ENCODE data around the gene USP31.
"Not testable (repeated sequence)": the region's sequence is repeated elsewhere in the genome, so short reads cannot be mapped to it uniquely, and the experiment has no call there.

USP31 gene

DNA sequence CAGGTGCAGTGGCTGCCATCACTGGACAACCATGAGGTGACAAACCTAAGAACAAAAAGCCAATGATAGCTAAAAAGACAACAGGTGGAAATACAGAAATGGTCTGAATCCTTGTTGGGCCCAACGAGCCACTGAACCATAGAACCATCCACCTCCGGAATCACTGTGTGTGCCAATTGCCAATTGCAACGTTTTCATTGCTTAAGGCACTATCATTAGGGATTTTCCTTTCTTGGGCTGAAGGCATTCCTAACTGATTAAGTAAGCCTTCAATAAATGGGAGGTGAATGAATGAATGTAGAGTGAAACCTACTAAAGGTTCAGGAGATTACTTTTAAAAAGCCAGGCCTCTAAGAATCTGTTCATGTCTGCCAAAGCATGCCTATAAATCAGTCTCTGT lies 3.6 kb downstream of the USP31 start:
- H3K4me1 ChIP-seq, result peaks cover 0 to 55% (median 32%) of the 10 kb centered on the region in 4 donors
- TF ChIP-seq CTCF (IDR thresholded peaks at IDR 0.05), result no peak
- no peaks in the 10 kb centered on the region for H3K9me3 ChIP-seq
- no peak overlapping the region for H3K4me3 ChIP-seq
- intact Hi-C loops (cut with DNase I; ENCODE audit: low total_unique reads), result no loop called here
- no peaks in the 10 kb centered on the region for H3K36me3 ChIP-seq
- DNase-seq, result no peak
- no peak overlapping the region for H3K27ac ChIP-seq
- H3K27me3 ChIP-seq, result no peaks in the 10 kb centered on the region

DNA sequence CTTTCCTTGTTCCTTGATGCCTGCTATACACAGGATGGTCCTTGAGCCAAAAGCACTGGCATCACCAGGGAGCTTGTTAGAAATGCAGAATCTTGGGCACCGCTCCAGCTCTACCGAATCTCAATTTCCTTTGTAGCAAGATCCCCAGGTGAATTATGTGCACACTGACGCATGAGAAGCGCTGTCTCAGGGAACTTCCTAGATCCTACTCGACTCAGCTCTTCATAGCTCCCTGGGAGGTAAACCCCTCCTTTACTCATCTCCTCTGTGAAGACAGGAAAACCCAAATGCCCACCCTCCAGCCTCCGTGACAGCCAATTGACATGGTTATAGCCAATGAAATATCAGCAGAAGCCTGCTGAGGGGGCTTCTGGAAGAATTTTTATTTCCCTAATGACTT lies 4.1 kb downstream of the USP31 start:
- no peaks in the 10 kb centered on the region for H3K36me3 ChIP-seq
- H3K9me3 ChIP-seq, result no peaks in the 10 kb centered on the region
- peaks cover 0 to 55% (median 33%) of the 10 kb centered on the region in 4 donors for H3K4me1 ChIP-seq
- no peak overlapping the region for H3K27ac ChIP-seq
- intact Hi-C loops (cut with DNase I; ENCODE audit: low total_unique reads), result no loop called here
- DNase-seq, result no peak
- no peak overlapping the region for H3K4me3 ChIP-seq
- TF ChIP-seq CTCF (IDR thresholded peaks at IDR 0.05), result no peak
- no peaks in the 10 kb centered on the region for H3K27me3 ChIP-seq

DNA sequence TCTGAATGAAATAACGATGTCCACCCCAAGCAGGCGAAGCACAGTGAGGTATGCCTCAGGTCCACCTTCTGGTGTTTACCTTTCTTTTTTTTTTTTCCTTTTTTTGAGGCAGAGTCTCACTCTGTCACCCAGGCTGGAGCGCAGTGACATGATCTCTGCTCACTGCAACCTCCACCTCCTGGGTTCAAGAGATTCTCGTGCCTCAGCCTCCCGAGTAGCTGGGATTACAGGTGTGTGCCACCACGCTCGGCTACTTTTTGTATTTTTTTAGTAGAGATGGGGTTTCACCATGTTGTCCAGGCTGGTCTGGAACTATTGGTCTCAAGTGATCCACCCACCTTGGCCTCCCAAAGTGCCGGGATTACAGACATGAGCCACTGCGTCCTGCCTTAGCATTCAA lies 4.9 kb downstream of the USP31 start:
- H3K9me3 ChIP-seq; intact Hi-C loops (cut with DNase I; ENCODE audit: low total_unique reads); H3K4me3 ChIP-seq; H3K27ac ChIP-seq; H3K27me3 ChIP-seq; DNase-seq; H3K36me3 ChIP-seq: not testable (repeated sequence)
- peaks cover 0 to 49% (median 31%) of the 10 kb centered on the region in 4 donors for H3K4me1 ChIP-seq

- no peak for TF ChIP-seq CTCF (IDR thresholded peaks at IDR 0.05)
- no peaks in the 10 kb centered on the region for H3K36me3 ChIP-seq
- intact Hi-C loops (cut with DNase I; ENCODE audit: low total_unique reads), result no loop called here
- no peaks in the 10 kb centered on the region for H3K27me3 ChIP-seq
- no peaks in the 10 kb centered on the region for H3K9me3 ChIP-seq
- H3K4me3 ChIP-seq, result no peak overlapping the region
- H3K27ac ChIP-seq, result no peak overlapping the region
- H3K4me1 ChIP-seq, result peaks cover 0 to 48% (median 29%) of the 10 kb centered on the region in 4 donors
- DNase-seq, result no peak
Observed at GRCh38 chr16:23143391-23143790, 5.9 kb downstream of the USP31 start.

DNA sequence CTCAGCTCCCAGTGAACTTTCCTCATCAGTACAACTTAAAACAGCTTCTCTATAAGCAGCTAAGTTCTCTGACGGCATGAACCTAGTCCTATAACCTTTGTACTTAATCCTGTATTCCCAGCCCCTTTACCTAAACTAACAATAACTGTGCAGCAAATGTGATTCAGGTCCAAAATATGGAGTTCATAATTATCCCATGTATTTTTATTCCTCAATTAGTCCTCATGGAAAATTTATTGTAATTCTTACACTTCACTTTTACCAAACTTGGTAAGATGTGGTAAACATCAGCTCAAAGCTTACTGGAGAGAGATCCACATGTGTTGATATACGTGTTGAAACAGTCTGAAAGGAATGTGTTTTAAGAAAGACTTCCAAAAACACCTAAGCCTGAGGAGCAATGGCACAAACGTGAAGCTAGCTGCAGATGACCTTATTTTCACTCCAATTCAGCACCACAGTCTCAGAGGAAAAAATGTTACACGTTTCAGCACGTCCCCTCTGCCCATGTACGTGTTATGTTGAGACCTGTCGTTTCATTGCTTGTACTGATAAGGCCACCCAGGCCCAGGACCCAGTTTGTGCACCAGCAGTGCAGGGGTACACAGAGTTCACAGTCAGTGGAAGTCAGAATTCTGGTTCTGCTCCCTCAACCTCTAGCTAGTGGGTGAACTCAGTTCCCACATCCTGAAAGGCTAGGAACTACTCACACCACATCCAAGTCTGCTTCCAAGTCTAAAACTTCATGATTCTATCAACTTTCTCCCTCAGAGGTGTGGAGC lies 7.1 kb downstream of the USP31 start:
- peaks cover 0 to 35% (median 23%) of the 10 kb centered on the region in 4 donors for H3K4me1 ChIP-seq
- intact Hi-C loops (cut with DNase I; ENCODE audit: low total_unique reads), result no loop called here
- H3K4me3 ChIP-seq, result no peak overlapping the region
- no peak for DNase-seq
- H3K36me3 ChIP-seq, result no peaks in the 10 kb centered on the region
- no peak overlapping the region for H3K27ac ChIP-seq
- no peaks in the 10 kb centered on the region for H3K9me3 ChIP-seq
- no peak for TF ChIP-seq CTCF (IDR thresholded peaks at IDR 0.05)
- H3K27me3 ChIP-seq, result no peaks in the 10 kb centered on the region

DNA sequence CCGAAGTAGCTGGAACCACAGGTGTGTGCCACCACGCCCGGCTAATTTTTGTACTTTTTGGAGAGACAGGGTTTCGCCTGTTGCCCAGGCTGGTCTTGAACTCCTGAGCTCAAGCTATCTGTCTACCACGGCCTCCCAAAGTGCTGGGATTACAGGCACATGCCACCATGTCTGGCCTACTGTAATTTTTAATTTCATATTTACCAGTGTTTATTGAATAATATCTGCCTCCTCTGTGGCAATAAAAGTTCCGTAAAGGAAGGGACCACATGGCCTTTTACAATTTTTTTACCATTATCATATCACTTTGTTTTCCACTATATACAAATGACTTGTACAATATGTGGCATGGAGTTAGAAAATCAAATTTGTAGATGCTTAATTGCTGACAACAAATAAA lies 7.8 kb downstream of the USP31 start:
- TF ChIP-seq CTCF (IDR thresholded peaks at IDR 0.05), result no peak
- H3K4me1 ChIP-seq, result peaks cover 0 to 31% (median 19%) of the 10 kb centered on the region in 4 donors
- H3K36me3 ChIP-seq, result peaks cover 0 to 6% (median 0%) of the 10 kb centered on the region in 3 donors
- H3K27me3 ChIP-seq, result no peaks in the 10 kb centered on the region
- intact Hi-C loops (cut with DNase I; ENCODE audit: low total_unique reads), result no loop called here
- DNase-seq, result no peak
- peaks cover 0 to 4% (median 0%) of the 10 kb centered on the region in 3 donors for H3K9me3 ChIP-seq
- H3K4me3 ChIP-seq, result no peak overlapping the region
- H3K27ac ChIP-seq, result no peak overlapping the region
